ENCODE data around the gene RSU1.

DNA sequence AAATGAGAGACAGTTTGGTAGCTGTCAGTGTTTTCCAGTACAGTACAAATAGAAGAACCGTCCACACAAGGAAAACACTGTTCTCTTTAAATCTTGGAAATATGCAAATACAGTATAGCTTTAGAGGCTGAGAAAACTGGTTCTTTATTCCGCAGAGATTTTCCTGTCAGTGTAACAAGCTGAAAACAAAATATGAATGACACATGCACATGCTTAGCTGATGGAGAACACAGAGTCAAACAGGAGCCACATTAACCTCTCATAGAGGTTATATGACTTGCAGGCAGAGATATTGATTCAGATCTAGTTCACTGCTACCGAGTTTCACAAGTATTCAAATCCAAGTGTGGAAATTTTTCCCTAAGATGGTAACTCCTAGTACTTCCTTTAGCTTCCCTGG, 160.3 kb downstream of the RSU1 start:
- TF ChIP-seq CTCF (IDR thresholded peaks at IDR 0.05; ENCODE audit: insufficient read depth, low read depth, low read length) (no peak), EZH2 (IDR thresholded peaks at IDR 0.05; ENCODE audit: insufficient read depth, low read length) (no peak)

Data from astrocyte (in vitro differentiated cells and primary cell).